ENCODE measurements around the gene USP6. TPM values are rescaled to one million over a fixed set of nuclear protein-coding genes. Genes with fewer than 3 reads are reported as not detected.

Gene USP6
- total RNA-seq, 1 donor from 2014 or later: 0.92 TPM

DNA sequence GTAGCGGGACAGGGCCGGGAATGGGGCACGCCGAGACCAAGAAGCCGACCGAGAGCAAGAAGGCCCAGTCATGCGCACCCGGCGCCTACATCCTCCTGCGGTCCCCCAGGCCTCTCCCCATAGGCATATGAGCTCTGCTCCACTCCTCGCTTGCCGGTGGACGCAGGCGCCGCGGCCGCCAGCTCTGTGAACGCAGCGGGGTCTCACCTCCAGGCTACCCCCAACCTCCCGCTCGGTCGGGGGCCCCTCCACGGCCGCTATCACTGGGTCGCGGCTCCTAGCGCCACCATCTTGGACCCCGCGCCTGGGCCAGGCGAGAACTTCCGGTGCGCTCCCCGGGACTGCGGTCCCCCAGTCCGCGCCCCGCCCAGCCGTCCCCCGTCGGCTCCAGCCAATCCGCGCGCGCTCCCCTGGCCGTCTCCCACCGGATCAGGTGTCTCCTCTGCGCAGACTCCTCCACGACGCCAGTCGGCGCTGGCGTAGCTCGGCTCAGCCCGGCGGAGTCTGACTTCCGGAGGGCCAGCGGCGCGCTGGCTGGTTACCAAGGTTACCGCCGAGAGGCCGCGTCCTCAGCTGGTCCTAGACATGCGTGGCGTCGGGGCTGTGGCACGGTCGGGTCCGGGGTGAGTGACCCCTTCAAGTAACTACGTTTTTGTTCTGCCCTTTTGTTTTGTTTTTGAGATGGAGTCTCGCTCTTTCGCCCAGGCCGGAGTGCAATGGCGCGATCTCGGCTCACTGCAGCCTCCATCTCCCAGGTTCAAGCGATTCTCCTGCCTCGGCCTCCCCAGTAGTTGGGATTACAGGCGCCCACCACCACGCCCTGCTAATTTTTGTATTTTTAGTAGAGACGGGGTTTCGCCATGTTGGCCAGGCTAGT is 75.9 kb downstream of the USP6 start, which contains the start of gene ZNF594:
TSS of gene ZNF594 (minus strand) at position 328 of the 877 bp plus-strand sequence. CDS start 7,612 bp downstream, outside the sequence.
- peak; percentile 74 for DNase-seq (ENCODE audit: low read depth)
- Histone ChIP-seq H3K4me3 (ENCODE audit: low read depth, low read length) (peak within 1 kb of the TSS; percentile 54), H3K36me3 (ENCODE audit: control insufficient read depth, insufficient read depth, low read length) (no peaks in the 10 kb centered on the region), H3K27me3 (ENCODE audit: control insufficient read depth, insufficient read depth, low read length) (no peaks in the 10 kb centered on the region)
- TF ChIP-seq, protein P1, sequence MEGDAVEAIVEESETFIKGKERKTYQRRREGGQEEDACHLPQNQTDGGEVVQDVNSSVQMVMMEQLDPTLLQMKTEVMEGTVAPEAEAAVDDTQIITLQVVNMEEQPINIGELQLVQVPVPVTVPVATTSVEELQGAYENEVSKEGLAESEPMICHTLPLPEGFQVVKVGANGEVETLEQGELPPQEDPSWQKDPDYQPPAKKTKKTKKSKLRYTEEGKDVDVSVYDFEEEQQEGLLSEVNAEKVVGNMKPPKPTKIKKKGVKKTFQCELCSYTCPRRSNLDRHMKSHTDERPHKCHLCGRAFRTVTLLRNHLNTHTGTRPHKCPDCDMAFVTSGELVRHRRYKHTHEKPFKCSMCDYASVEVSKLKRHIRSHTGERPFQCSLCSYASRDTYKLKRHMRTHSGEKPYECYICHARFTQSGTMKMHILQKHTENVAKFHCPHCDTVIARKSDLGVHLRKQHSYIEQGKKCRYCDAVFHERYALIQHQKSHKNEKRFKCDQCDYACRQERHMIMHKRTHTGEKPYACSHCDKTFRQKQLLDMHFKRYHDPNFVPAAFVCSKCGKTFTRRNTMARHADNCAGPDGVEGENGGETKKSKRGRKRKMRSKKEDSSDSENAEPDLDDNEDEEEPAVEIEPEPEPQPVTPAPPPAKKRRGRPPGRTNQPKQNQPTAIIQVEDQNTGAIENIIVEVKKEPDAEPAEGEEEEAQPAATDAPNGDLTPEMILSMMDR (IDR thresholded peaks at IDR 0.05; ENCODE audit: insufficient read depth, low read length, poor library complexity, severe bottlenecking): peak; percentile 82

DNA sequence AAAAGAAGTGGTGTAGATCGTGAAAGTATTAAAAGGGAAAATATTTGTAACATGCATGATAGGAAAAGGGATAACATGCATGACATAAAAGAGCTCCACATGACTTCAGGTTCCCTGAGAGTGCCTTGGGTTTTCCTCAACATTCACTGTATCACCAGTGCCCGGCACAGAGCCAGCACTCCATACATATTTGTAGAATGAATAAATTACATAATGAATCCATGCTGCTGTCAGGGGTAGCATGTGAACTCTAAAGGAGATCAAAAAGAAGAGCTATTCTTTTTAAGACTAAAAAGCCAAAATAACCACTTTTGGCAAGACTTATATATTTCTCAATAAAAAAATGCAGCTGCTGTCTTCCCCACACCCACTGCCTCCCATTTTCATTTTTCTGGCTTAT is 78.5 kb downstream of the USP6 start:
- no peak for DNase-seq (ENCODE audit: low read depth)
- TF ChIP-seq, protein P1 (IDR thresholded peaks at IDR 0.05; ENCODE audit: insufficient read depth, low read length, poor library complexity, severe bottlenecking): no peak
- no peaks in the 10 kb centered on the region for H3K27me3 ChIP-seq (ENCODE audit: control insufficient read depth, insufficient read depth, low read length)
- no peak overlapping the region for H3K4me3 ChIP-seq (ENCODE audit: low read depth, low read length)
- H3K36me3 ChIP-seq (ENCODE audit: control insufficient read depth, insufficient read depth, low read length): no peaks in the 10 kb centered on the region

DNA sequence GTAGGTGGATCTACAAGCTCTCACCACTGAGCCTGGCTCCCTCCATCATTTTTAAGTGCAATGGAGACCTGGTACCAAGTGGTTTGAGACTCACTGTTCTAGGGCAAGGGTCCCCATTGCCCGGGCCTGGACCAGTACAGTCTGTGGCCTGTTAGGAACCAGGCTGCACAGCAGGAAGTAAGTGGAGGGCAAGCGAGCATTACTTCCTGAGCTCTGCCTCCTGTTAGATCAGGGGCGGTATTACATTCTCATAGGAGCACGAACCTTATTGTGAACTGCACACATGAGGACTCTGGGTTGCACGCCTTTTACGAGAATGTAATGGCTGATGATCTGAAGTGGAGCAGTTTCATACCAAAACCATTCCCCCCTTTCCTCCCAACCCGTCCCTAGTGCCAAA is 82.6 kb downstream of the USP6 start:
- H3K27me3 ChIP-seq (ENCODE audit: control insufficient read depth, insufficient read depth, low read length): no peaks in the 10 kb centered on the region
- TF ChIP-seq, protein P1 (IDR thresholded peaks at IDR 0.05; ENCODE audit: insufficient read depth, low read length, poor library complexity, severe bottlenecking): no peak

DNA sequence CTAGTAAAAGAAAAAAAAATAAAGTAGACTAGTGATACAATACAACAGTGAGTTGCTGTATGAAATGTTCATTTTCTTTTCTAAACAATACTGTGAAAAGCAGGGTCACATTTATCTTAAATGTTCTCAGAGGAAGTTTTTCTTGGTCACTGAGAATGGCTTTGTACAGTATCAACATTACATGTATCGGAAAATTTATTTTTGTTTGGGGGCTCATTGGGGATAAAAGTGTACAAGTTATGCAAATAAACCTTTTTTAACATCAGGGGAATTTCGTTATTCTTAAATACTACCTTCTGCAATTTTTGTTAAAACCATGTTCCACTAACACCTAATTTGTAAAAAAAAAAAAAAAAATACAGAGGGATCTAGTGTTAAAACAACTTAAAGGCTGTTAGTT is 84.5 kb downstream of the USP6 start:
- Histone ChIP-seq H3K27me3 (ENCODE audit: control insufficient read depth, insufficient read depth, low read length) (no peaks in the 10 kb centered on the region), H3K4me3 (ENCODE audit: low read depth, low read length) (no peak overlapping the region), H3K36me3 (ENCODE audit: control insufficient read depth, insufficient read depth, low read length) (no peaks in the 10 kb centered on the region)
- TF ChIP-seq, protein P1 (IDR thresholded peaks at IDR 0.05; ENCODE audit: insufficient read depth, low read length, poor library complexity, severe bottlenecking): no peak
- DNase-seq (ENCODE audit: low read depth): no peak

More for the DNA sequence above, 82.6 kb downstream of the USP6 start:
- H3K36me3 ChIP-seq (ENCODE audit: control insufficient read depth, insufficient read depth, low read length): no peaks in the 10 kb centered on the region
- H3K4me3 ChIP-seq (ENCODE audit: low read depth, low read length): no peak overlapping the region
- no peak for DNase-seq (ENCODE audit: low read depth)

DNA sequence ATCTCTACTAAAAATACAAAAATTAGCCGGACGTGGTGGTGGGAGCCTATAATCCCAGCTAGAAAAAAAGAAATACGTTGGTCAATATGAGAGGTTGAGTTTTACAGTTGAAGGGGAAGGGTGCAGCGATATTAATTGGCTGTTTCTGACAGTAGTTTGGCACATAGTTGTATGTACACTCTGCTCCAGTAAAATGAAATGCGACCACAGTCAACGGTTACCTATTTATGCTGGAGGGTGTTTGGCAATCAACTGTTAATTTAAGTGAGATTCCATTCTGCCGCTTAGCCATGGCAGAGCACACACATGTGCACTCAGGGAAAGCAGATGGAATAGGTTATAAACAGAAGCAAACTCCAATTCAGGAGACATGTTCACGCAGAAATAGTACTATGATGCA is 85.2 kb downstream of the USP6 start:
- no peak for DNase-seq (ENCODE audit: low read depth)
- Histone ChIP-seq H3K4me3 (ENCODE audit: low read depth, low read length) (no peak overlapping the region), H3K27me3 (ENCODE audit: control insufficient read depth, insufficient read depth, low read length) (no peaks in the 10 kb centered on the region), H3K36me3 (ENCODE audit: control insufficient read depth, insufficient read depth, low read length) (no peaks in the 10 kb centered on the region)
- TF ChIP-seq, protein P1 (IDR thresholded peaks at IDR 0.05; ENCODE audit: insufficient read depth, low read length, poor library complexity, severe bottlenecking): no peak

All from kidney epithelial cell (primary cell).